HepG2 (cell line): Measurements from ENCODE around the gene RRBP1. TPM values are rescaled to one million over a fixed set of nuclear protein-coding genes. Genes with fewer than 3 reads are reported as not detected.
A peak's percentile ranks its signal among the peaks of the same experiment; 100 is the strongest.

Experiments
- TRAFD1 ChIP-seq: sonication (generic); formaldehyde crosslinking; IDR thresholded peaks from 2 replicates; pipeline ENCODE4 v1.5.1; 2020; ENCODE audit warnings: missing genetic modification reagents, mild to moderate bottlenecking, borderline replicate concordance
- ZKSCAN8 ChIP-seq: IDR thresholded peaks from 2 replicates; pipeline ENCODE4 v1.6.1; 2016; ENCODE audit warnings: borderline replicate concordance, missing genetic modification reagents, missing compliant biosample characterization
- ZNF180 ChIP-seq: sonication (generic); formaldehyde crosslinking; IDR thresholded peaks from 2 replicates; pipeline ENCODE4 v1.4.0; 2020; ENCODE audit warnings: low read depth, missing genetic modification reagents, borderline replicate concordance
- ZNF572 ChIP-seq: sonication (generic); formaldehyde crosslinking; IDR thresholded peaks from 2 replicates; pipeline ENCODE4 v1.5.1; 2020; ENCODE audit warnings: mild to moderate bottlenecking, missing genetic modification reagents
- ZNF609 ChIP-seq: sonication (generic); formaldehyde crosslinking; IDR thresholded peaks from 2 replicates; pipeline ENCODE4 v1.4.0; 2020; ENCODE audit warnings: mild to moderate bottlenecking, missing genetic modification reagents, borderline replicate concordance
- ZNF770 ChIP-seq: sonication (generic); formaldehyde crosslinking; IDR thresholded peaks from 2 replicates; pipeline ENCODE4 v1.5.0; 2020; ENCODE audit warnings: mild to moderate bottlenecking, missing genetic modification reagents
- polyA plus RNA-seq, 8 experiments: library from polyadenylated mRNA; depleted of rRNA in 3 of 8; stranded (reverse) in 7 of 8; unstranded in 1 of 8; fragments of >200 nt; fragmentation: Illumina TruSeq in 4 of 8; extraction: Trizol in 4 of 8; gene quantifications; 2 replicates each; pipeline versions ENCODE4 v1.2.1 to v1.2.3, GENCODE V29; 2011 to 2016; ENCODE audit warnings: low read depth in 4 of 8, missing spikeins in 1 of 8, mixed read lengths in 1 of 8; ENCODE audit not compliant: insufficient read depth in 1 of 8
- total RNA-seq, 5 experiments: library from RNA; depleted of rRNA; stranded (reverse); fragments of >200 nt; fragmentation: Illumina TruSeq; extraction: Trizol; gene quantifications; 2 replicates each; pipeline ENCODE4 v1.2.3, GENCODE V29; 2016; ENCODE audit warnings: low read depth in 1 of 5

The RRBP1 gene
- total and polyA plus RNA-seq, 2 of the 13 experiments (the other 11 are each of a cell fraction or from before 2014, with no cell fraction given) = 150 to 222 TPM

GRCh38 chr20:17659801-17660200, 22.2 kb downstream of the RRBP1 start (continued):
- TF ChIP-seq ZNF770 (CRISPR knock-in tag) = no peak
- 0 out of 2 replicates have a peak, but pooled peaks have one; percentile 41 for TF ChIP-seq ZNF572 (CRISPR knock-in tag)
- TF ChIP-seq ZNF609 (CRISPR knock-in tag) = no peak
- TF ChIP-seq TRAFD1 (CRISPR knock-in tag) = no peak
- TF ChIP-seq ZNF180 (CRISPR knock-in tag) = no peak
- TF ChIP-seq ZKSCAN8 (CRISPR knock-in tag) = no peak
